ENCODE data around the gene DOCK1.

DOCK1 gene

GRCh38 chr10:127242914-127243313, 337.7 kb downstream of the DOCK1 start:
- no peak for FAIRE-seq

GRCh38 chr10:127243490-127244272, 338.5 kb downstream of the DOCK1 start:
- FAIRE-seq, result no peak

GRCh38 chr10:127245456-127245855, 340.2 kb downstream of the DOCK1 start:
- FAIRE-seq, result no peak

- no peak for FAIRE-seq
Measured at GRCh38 chr10:127250031-127250430, 344.8 kb downstream of the DOCK1 start.

GRCh38 chr10:127252818-127253217, 347.6 kb downstream of the DOCK1 start:
- no peak for FAIRE-seq

GRCh38 chr10:127254276-127254675, 349.0 kb downstream of the DOCK1 start:
- no peak for FAIRE-seq

GRCh38 chr10:127257395-127257794, 352.2 kb downstream of the DOCK1 start:
- no peak for FAIRE-seq

GRCh38 chr10:127259347-127259746, 354.1 kb downstream of the DOCK1 start:
- FAIRE-seq, result no peak

- FAIRE-seq, result no peak
Measured at GRCh38 chr10:127262606-127263005, 357.4 kb downstream of the DOCK1 start.

- no peak for FAIRE-seq
Measured at GRCh38 chr10:127265288-127265687, 360.1 kb downstream of the DOCK1 start.

- FAIRE-seq, result no peak
Measured at GRCh38 chr10:127266431-127266830, 361.2 kb downstream of the DOCK1 start.

GRCh38 chr10:127267442-127267841, 362.2 kb downstream of the DOCK1 start:
- FAIRE-seq, result no peak

GRCh38 chr10:127272076-127272475, 366.8 kb downstream of the DOCK1 start:
- FAIRE-seq, result no peak

- no peak for FAIRE-seq
Measured at GRCh38 chr10:127275272-127275671, 370.0 kb downstream of the DOCK1 start.

- FAIRE-seq, result no peak
Measured at GRCh38 chr10:127275793-127276450, 370.7 kb downstream of the DOCK1 start.

GRCh38 chr10:127276794-127277462, 371.7 kb downstream of the DOCK1 start:
- no peak for FAIRE-seq

- no peak for FAIRE-seq
Measured at GRCh38 chr10:127278001-127278400, 372.8 kb downstream of the DOCK1 start.

GRCh38 chr10:127279334-127279774, 374.1 kb downstream of the DOCK1 start:
- no peak for FAIRE-seq

- FAIRE-seq, result no peak
Measured at GRCh38 chr10:127280446-127280845, 375.2 kb downstream of the DOCK1 start.

- FAIRE-seq, result no peak
Measured at GRCh38 chr10:127283017-127283416, 377.8 kb downstream of the DOCK1 start.

GRCh38 chr10:127283576-127283975, 378.3 kb downstream of the DOCK1 start:
- no peak for FAIRE-seq

- no peak for FAIRE-seq
Measured at GRCh38 chr10:127290850-127291249, 385.6 kb downstream of the DOCK1 start.

- FAIRE-seq, result no peak
Measured at GRCh38 chr10:127291329-127291728, 386.1 kb downstream of the DOCK1 start.

- FAIRE-seq, result no peak
Measured at GRCh38 chr10:127292888-127293287, 387.7 kb downstream of the DOCK1 start.
